A673 (cell line): ENCODE data around the gene NFIC. TPM values are rescaled to one million over a fixed set of nuclear protein-coding genes. Genes with fewer than 3 reads are reported as not detected.

Experiments used
- BruUV-seq: library from RNA; stranded (reverse); fragments of 400-500 nt; replicated peaks from 2 replicates; lab custom pipeline; 2021; lab: Mats Ljungman, UMichigan
- CTCF ChIA-PET: fragments of 300-600 bp; sonication (Branson Sonifier 250); formaldehyde crosslinking; loops from one replicate; lab custom pipeline; 2022; ENCODE audit warnings: antibody characterized with exemption; lab: Charles Lee
- POLR2A ChIA-PET: fragments of 300-600 bp; sonication (Branson Sonifier 250); formaldehyde crosslinking; loops from one replicate; lab custom pipeline; 2022; ENCODE audit warnings: antibody characterized with exemption; ENCODE audit not compliant: low non-redundant PET; lab: Charles Lee
- DNase-seq: peaks from one replicate; pipeline ENCODE4 v3.0.0-alpha.2; 2015; ENCODE audit warnings: low spot score
- H3K27ac ChIP-seq: fragments of 200-600 bp; sonication (generic); 2 replicates; pipeline ENCODE4 v1.5.1; 2016; ENCODE audit warnings: mixed run types, low read depth, mild to moderate bottlenecking, mixed read lengths, antibody characterized with exemption, low read length; ENCODE audit not compliant: poor library complexity, severe bottlenecking
- H3K27me3 ChIP-seq: fragments of 200-600 bp; sonication (generic); replicated peaks from 2 replicates; pipeline ENCODE4 v1.6.1; 2017; ENCODE audit warnings: mixed run types, low read depth, mild to moderate bottlenecking, mixed read lengths, antibody characterized with exemption, low read length; ENCODE audit not compliant: insufficient read depth, poor library complexity
- H3K36me3 ChIP-seq: fragments of 200-600 bp; sonication (generic); 2 replicates; pipeline ENCODE4 v1.6.1; 2016; ENCODE audit warnings: mixed run types, mild to moderate bottlenecking, mixed read lengths, antibody characterized with exemption, low read length; ENCODE audit not compliant: insufficient read depth, poor library complexity, severe bottlenecking
- H3K4me1 ChIP-seq: fragments of 200-600 bp; sonication (generic); 2 replicates; pipeline ENCODE4 v1.6.1; 2017; ENCODE audit warnings: mixed run types, mild to moderate bottlenecking, mixed read lengths, antibody characterized with exemption, low read length; ENCODE audit not compliant: insufficient read depth, poor library complexity, severe bottlenecking
- H3K4me3 ChIP-seq: fragments of 200-600 bp; sonication (generic); 2 replicates; pipeline ENCODE4 v1.5.1; 2016; ENCODE audit warnings: low read depth, mixed run types, mild to moderate bottlenecking, mixed read lengths, low read length; ENCODE audit not compliant: poor library complexity, severe bottlenecking
- H3K9me3 ChIP-seq: fragments of 200-600 bp; sonication (generic); 2 replicates; pipeline ENCODE4 v1.6.1; 2016; ENCODE audit warnings: mixed run types, low read depth, mild to moderate bottlenecking, mixed read lengths, antibody characterized with exemption, low read length; ENCODE audit not compliant: poor library complexity, severe bottlenecking
- EZH2 ChIP-seq: fragments of 200-600 bp; sonication (generic); IDR thresholded peaks from 2 replicates; pipeline ENCODE4 v1.6.1; 2017; ENCODE audit warnings: borderline replicate concordance, low read depth, mild to moderate bottlenecking, mixed read lengths, antibody characterized with exemption, low read length; ENCODE audit not compliant: poor library complexity, severe bottlenecking
- intact Hi-C: fragments of 100-400 bp; cut with micrococcal nuclease; formaldehyde crosslinking; loops from one replicate; pipeline ENCODE4 v1.10.0; 2022; ENCODE audit not compliant: unreplicated experiment
- total RNA-seq: library from RNA; stranded (reverse); gene quantifications from 2 replicates; pipeline ENCODE4 v1.2.3, GENCODE V29; 2021
- TF ChIP-seq, protein P1 (sequence below): fragments of 300-800, 200-600 bp; sonication (generic); conservative IDR thresholded peaks from 2 replicates; pipeline ENCODE4 v1.5.1; 2017; ENCODE audit warnings: low read depth, mild to moderate bottlenecking, antibody characterized with exemption, low read length, moderate library complexity, mixed read lengths

The NFIC gene
- total RNA-seq, 1 experiment from 2014 or later = 112 TPM

- BruUV-seq = no TSS peak
- TF ChIP-seq EZH2 = no peak
- TF ChIP-seq, protein P1, sequence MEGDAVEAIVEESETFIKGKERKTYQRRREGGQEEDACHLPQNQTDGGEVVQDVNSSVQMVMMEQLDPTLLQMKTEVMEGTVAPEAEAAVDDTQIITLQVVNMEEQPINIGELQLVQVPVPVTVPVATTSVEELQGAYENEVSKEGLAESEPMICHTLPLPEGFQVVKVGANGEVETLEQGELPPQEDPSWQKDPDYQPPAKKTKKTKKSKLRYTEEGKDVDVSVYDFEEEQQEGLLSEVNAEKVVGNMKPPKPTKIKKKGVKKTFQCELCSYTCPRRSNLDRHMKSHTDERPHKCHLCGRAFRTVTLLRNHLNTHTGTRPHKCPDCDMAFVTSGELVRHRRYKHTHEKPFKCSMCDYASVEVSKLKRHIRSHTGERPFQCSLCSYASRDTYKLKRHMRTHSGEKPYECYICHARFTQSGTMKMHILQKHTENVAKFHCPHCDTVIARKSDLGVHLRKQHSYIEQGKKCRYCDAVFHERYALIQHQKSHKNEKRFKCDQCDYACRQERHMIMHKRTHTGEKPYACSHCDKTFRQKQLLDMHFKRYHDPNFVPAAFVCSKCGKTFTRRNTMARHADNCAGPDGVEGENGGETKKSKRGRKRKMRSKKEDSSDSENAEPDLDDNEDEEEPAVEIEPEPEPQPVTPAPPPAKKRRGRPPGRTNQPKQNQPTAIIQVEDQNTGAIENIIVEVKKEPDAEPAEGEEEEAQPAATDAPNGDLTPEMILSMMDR = no peak
- H3K4me3 ChIP-seq = no peak overlapping the region
- no peaks in the 10 kb centered on the region for H3K4me1 ChIP-seq
- DNase-seq = no peak
- H3K9me3 ChIP-seq = no peaks in the 10 kb centered on the region
- intact Hi-C loops = no loop called here
- no peak overlapping the region for H3K27ac ChIP-seq
- POLR2A ChIA-PET = no interaction called here
- CTCF ChIA-PET = no interaction called here
- H3K36me3 ChIP-seq = peaks cover 4% of the 10 kb centered on the region
- H3K27me3 ChIP-seq = no peaks in the 10 kb centered on the region
Observed at GRCh38 chr19:3396881-3397265, 30.5 kb downstream of the NFIC start.

DNA sequence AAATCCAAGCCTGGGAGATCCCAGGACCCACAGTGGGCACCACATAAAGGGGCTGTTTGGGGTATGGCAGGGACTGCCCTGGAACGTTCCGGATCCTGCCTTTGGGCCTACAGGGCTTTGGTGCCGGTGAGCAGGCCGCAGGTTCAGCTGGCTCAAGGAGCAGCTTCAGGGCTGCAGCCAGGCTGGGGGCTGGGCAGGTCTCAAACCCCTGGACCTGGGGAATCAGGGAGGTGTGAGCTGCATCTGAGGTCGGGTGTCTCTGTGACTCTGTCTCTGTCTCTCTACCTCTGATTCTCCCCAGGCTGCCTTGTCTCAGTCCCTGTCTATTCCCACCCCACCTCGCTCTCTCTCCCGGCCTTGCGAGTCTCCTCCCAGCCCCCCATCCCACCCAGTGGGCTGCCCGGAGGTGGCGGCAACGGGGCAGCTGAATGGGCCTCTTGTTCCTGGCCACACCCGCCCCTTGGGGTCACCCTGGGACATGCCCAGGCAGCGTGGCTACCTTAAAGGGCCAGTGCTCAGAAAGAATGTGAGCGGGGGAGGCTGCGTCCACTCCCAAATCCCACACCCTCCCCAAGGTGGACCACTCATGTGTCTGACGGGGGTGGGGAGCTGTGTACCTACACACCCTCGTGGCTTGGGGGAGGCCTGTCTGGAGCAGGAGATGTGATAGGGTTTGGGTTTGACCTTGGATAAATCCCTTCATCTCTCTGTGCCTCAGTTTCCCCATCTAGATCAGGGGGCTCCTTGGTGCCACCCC, 31.1 kb downstream of the NFIC start:
- CTCF ChIA-PET = no interaction called here
- BruUV-seq = no TSS peak

GRCh38 chr19:3398114-3398899, 31.9 kb downstream of the NFIC start:
- BruUV-seq = no TSS peak
- no peak for DNase-seq
- TF ChIP-seq, protein P1 = no peak
- no peak for TF ChIP-seq EZH2
- Histone ChIP-seq H3K4me1 (peaks cover 5% of the 10 kb centered on the region), H3K27me3 (no peaks in the 10 kb centered on the region), H3K9me3 (no peaks in the 10 kb centered on the region), H3K4me3 (no peak overlapping the region), H3K27ac (no peak overlapping the region), H3K36me3 (peaks cover 12% of the 10 kb centered on the region)
- ChIA-PET POLR2A (interaction anchor here (0.6 kb wide), 1 partner anchor 33 kb away, joined by 8 read pairs; no protein-coding TSS in a partner anchor), CTCF (no interaction called here)
- intact Hi-C loops = no loop called here

More for the DNA sequence above, 31.1 kb downstream of the NFIC start:
- TF ChIP-seq, protein P1 = no peak
- no peak for TF ChIP-seq EZH2
- Histone ChIP-seq H3K27ac (no peak overlapping the region), H3K36me3 (peaks cover 7% of the 10 kb centered on the region), H3K4me1 (no peaks in the 10 kb centered on the region), H3K27me3 (no peaks in the 10 kb centered on the region), H3K9me3 (no peaks in the 10 kb centered on the region), H3K4me3 (no peak overlapping the region)
- intact Hi-C loops = no loop called here
- DNase-seq = no peak
- POLR2A ChIA-PET = interaction anchor here (0.6 kb wide), 1 partner anchor 32 kb away, joined by 8 read pairs; no protein-coding TSS in a partner anchor
